NAMALWA (cell line): Measurements from ENCODE around the gene HLA-E.

ENCODE experiments used
- DNase-seq: peaks from one replicate; pipeline ENCODE4 v3.0.0-alpha.2; 2015; ENCODE audit warnings: low spot score

The HLA-E gene

GRCh38 chr6:30541515-30542403 is 52.5 kb downstream of the HLA-E start:
- peak; percentile 88 for DNase-seq

GRCh38 chr6:30542404-30542725 is 53.1 kb downstream of the HLA-E start:
- peak; percentile 63 for DNase-seq

- no peak for DNase-seq
Measured at GRCh38 chr6:30542915-30543314, 53.6 kb downstream of the HLA-E start.
